ENCODE measurements around the gene DCLK1.

Gene DCLK1

DNA sequence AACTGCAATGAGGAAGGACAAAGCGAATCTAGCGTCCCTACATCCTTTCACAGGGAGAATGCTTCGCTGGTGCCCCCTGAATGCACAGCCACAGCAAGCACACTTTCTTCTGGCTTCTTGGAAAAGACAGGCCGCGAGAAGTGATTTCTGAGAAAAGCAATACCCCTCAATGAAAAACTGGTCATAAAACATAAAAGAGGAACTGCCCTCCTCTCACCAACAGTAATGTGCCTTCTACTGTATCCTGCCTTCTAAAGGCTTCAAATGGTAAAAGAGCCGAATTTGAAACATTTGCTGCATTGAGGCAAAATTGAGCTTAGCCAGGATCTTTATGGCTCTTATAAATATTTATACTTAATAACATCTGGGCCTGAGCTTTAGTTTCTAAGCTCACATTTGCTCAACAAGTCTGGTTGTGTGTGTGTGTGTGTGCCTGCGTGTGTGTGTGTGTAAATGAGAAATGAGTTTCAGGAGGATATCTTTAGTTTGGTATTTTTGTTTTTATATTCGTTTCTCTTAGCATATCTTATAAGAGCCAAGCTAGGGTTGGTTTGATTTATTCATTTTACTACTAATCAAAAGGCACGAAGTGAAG lies 408.6 kb downstream of the DCLK1 start:
- TF ChIP-seq, protein P1, sequence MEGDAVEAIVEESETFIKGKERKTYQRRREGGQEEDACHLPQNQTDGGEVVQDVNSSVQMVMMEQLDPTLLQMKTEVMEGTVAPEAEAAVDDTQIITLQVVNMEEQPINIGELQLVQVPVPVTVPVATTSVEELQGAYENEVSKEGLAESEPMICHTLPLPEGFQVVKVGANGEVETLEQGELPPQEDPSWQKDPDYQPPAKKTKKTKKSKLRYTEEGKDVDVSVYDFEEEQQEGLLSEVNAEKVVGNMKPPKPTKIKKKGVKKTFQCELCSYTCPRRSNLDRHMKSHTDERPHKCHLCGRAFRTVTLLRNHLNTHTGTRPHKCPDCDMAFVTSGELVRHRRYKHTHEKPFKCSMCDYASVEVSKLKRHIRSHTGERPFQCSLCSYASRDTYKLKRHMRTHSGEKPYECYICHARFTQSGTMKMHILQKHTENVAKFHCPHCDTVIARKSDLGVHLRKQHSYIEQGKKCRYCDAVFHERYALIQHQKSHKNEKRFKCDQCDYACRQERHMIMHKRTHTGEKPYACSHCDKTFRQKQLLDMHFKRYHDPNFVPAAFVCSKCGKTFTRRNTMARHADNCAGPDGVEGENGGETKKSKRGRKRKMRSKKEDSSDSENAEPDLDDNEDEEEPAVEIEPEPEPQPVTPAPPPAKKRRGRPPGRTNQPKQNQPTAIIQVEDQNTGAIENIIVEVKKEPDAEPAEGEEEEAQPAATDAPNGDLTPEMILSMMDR (IDR thresholded peaks at IDR 0.05; ENCODE audit: low read depth, low read length, missing control alignments): no peak
- H3K4me3 ChIP-seq (replicated peaks; ENCODE audit: low read depth, low read length): no peak overlapping the region
- DNase-seq (ENCODE audit: extremely low read depth, low read depth): no peak

DNA sequence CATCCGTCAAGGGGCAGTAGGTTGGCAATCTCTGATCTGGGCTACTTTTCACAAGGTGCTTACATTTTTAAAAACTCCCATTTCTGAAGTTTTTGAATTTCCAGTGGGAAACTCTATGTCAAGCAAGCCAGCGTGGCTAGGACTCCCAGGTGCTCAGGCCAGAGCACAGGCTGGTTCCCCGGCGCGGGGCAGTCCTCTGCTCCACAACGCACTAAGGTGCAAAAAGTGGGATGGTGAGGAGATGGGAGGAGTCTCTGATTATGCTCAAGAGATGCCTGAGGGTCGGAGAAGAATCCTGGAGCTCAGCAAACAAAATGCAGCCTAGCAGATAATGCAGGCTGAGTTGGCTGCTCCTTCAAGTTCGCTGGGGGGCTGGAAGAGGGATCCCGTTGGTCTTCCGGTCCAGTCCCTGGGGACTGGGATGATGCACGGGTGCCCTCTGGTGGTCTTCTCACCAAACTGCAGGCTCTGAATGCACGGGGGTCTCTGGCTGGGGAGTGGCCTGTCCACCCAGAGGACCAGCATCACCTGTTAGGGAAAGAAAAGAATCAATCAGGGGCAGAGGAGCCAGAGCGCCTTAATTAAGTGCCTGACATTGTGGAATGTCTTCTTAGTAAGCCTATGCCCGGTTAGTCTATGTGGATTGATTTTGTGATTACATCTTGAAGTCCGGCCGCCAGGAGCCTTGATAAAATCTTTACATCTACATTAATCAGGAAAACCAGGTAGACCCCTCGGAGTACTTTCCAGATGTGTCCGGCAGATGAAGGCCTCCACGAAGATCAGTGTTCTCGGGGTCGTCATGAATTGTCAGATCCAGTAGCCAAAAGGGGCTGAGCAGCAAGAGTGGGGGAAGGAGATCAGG lies 410.3 kb downstream of the DCLK1 start:
- TF ChIP-seq, protein P1 (IDR thresholded peaks at IDR 0.05; ENCODE audit: low read depth, low read length, missing control alignments): peak; percentile 97
- no peak for DNase-seq (ENCODE audit: extremely low read depth, low read depth)
- H3K4me3 ChIP-seq (replicated peaks; ENCODE audit: low read depth, low read length): no peak overlapping the region; the same call in 1 of the 2 replicates

DNA sequence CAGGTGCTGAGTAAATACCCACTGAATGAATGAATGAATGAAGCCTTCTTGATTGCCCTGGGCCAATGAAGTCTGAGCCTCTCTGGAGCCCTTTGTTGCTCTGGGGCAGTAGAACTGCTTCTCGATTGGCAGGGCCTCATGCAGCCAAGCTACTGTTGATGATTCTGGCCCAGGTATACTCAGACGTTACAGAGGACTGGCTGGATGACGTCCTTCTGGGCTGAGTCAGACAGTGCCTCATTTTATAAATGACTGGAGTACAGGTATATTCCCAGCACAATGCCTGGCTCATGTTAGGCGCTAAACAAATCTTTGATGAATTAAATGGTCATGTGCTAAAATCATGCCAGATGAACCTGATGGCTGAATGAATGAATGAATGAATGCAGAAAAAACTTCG lies 410.9 kb downstream of the DCLK1 start:
- TF ChIP-seq, protein P1 (IDR thresholded peaks at IDR 0.05; ENCODE audit: low read depth, low read length, missing control alignments): no peak
- no peak for DNase-seq (ENCODE audit: extremely low read depth, low read depth)
- no peak overlapping the region for H3K4me3 ChIP-seq (replicated peaks; ENCODE audit: low read depth, low read length)

Measured in HFF-Myc (cell line).